Measurements from ENCODE around the gene STOML1. TPM values are rescaled to one million over a fixed set of nuclear protein-coding genes. Genes with fewer than 3 reads are reported as not detected.

STOML1 gene
- polyA plus RNA-seq, 3 donors: 3.8 to 5.1 (median 4.7) TPM

DNA sequence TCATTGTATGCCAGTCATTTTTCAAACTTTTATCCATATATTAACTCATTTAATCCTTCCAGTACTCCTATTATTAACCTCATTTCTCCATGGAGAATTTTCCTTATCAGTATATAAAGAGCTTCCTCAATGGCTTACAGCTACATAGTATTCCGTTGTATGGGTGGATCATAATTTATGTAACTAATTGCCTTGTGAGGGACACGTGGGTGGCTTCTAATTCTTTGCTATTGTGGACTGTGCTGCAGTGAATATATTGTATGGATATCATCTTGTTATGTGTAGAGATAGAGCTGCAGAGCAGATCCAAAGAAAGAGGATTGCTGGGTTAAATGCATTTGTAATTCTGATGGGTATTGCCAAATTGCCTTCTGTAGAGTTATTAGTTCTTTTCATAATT lies 27.6 kb upstream of the STOML1 start:
- Histone ChIP-seq H3K4me1 (ENCODE audit: control insufficient read depth in 1 of 2, insufficient read depth in 2 of 2, low read length in 2 of 2) (no peaks in the 10 kb centered on the region), H3K9me3 (replicated peaks in 1 of 2; ENCODE audit: control insufficient read depth in 1 of 2, insufficient read depth in 1 of 2, low read length in 2 of 2) (no peaks in the 10 kb centered on the region), H4K20me1 (ENCODE audit: insufficient read depth, low read length) (peaks cover 99% of the 10 kb centered on the region)

DNA sequence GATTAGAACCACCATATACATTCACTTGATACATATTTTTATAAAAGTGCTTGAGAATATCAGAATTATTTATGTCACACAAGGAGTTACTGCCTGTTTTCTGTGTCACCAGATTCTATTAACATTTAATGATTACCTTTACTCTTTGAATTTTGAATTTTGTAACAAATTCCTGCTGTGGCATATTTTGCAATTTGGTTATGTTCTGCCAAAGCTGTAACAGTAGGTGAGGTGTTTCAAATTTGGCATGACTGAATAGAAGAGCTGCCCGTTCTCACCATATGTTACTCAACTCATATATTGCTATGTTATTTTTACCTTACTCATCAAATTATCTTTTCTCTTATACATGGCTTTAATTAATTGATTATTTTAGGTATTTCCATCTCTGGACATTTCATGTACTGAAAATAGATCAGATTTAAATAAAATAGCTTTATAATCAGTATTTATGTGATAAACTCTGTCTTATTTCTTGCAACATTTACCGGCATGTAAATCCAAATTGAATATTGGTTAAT lies 21.3 kb upstream of the STOML1 start:
- H3K36me3 Mint-ChIP-seq: peaks cover 28 to 45% of the 10 kb centered on the region in 2 donors

More for the DNA sequence above, 27.6 kb upstream of the STOML1 start:
- H3K4me3 Mint-ChIP-seq: no peak overlapping the region
- 60% methylated on average over 1 of the region's 2 CpGs for WGBS (ENCODE audit: insufficient coverage)
- H3K9me3 Mint-ChIP-seq: no peaks in the 10 kb centered on the region
- Histone ChIP-seq H3K27ac (ENCODE audit: low read depth in 1 of 2, low read length in 2 of 2) (no peak overlapping the region), H3K79me2 (ENCODE audit: insufficient read depth, low read length) (peaks cover 69% of the 10 kb centered on the region), H3K9ac (ENCODE audit: insufficient read depth, low read length, poor library complexity, severe bottlenecking) (no peak overlapping the region), H3K4me3 (replicated peaks in 1 of 3; ENCODE audit: low read depth in 2 of 3, low read length in 3 of 3) (no peak overlapping the region), H3K36me3 (replicated peaks in 1 of 2; ENCODE audit: control insufficient read depth in 1 of 2, insufficient read depth in 2 of 2, low read length in 2 of 2) (peaks cover 43 to 74% of the 10 kb centered on the region in 2 donors), H3K27me3 (ENCODE audit: control insufficient read depth in 2 of 2, insufficient read depth in 2 of 2, low read length in 2 of 2) (no peaks in the 10 kb centered on the region), H3K4me2 (replicated peaks; ENCODE audit: extremely low read depth, low read length, poor library complexity, severe bottlenecking) (no peak overlapping the region), H2AFZ (ENCODE audit: insufficient read depth, low read depth, low read length, poor library complexity, severe bottlenecking) (no peak overlapping the region)
- peaks cover 3% of the 10 kb centered on the region for H3K4me1 Mint-ChIP-seq
- TF ChIP-seq, protein P1, sequence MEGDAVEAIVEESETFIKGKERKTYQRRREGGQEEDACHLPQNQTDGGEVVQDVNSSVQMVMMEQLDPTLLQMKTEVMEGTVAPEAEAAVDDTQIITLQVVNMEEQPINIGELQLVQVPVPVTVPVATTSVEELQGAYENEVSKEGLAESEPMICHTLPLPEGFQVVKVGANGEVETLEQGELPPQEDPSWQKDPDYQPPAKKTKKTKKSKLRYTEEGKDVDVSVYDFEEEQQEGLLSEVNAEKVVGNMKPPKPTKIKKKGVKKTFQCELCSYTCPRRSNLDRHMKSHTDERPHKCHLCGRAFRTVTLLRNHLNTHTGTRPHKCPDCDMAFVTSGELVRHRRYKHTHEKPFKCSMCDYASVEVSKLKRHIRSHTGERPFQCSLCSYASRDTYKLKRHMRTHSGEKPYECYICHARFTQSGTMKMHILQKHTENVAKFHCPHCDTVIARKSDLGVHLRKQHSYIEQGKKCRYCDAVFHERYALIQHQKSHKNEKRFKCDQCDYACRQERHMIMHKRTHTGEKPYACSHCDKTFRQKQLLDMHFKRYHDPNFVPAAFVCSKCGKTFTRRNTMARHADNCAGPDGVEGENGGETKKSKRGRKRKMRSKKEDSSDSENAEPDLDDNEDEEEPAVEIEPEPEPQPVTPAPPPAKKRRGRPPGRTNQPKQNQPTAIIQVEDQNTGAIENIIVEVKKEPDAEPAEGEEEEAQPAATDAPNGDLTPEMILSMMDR (IDR thresholded peaks at IDR 0.05): no peak
- no peak for DNase-seq
- intact Hi-C loops (cut with micrococcal nuclease): no loop called here
- H3K27me3 Mint-ChIP-seq (ENCODE audit: low read depth in 3 of 3): peaks cover 0 to under 1% (median 0%) of the 10 kb centered on the region in 3 donors
- no peak overlapping the region for H3K27ac Mint-ChIP-seq
- H3K36me3 Mint-ChIP-seq: peaks cover 50 to 72% of the 10 kb centered on the region in 2 donors

More for the DNA sequence above, 21.3 kb upstream of the STOML1 start:
- H3K9ac ChIP-seq (ENCODE audit: insufficient read depth, low read length, poor library complexity, severe bottlenecking): no peak overlapping the region
- H3K4me1 Mint-ChIP-seq: peaks cover 42% of the 10 kb centered on the region
- H3K4me2 ChIP-seq (replicated peaks; ENCODE audit: extremely low read depth, low read length, poor library complexity, severe bottlenecking): no peak overlapping the region
- H3K4me3 ChIP-seq (replicated peaks in 1 of 3; ENCODE audit: low read depth in 2 of 3, low read length in 3 of 3): no peak overlapping the region
- peaks cover 93% of the 10 kb centered on the region for H3K79me2 ChIP-seq (ENCODE audit: insufficient read depth, low read length)
- no peaks in the 10 kb centered on the region for H3K27me3 Mint-ChIP-seq (ENCODE audit: low read depth in 3 of 3)
- H3K36me3 ChIP-seq (replicated peaks in 1 of 2; ENCODE audit: control insufficient read depth in 1 of 2, insufficient read depth in 2 of 2, low read length in 2 of 2): peaks cover 21 to 43% of the 10 kb centered on the region in 2 donors
- no peaks in the 10 kb centered on the region for H3K9me3 ChIP-seq (replicated peaks in 1 of 2; ENCODE audit: control insufficient read depth in 1 of 2, insufficient read depth in 1 of 2, low read length in 2 of 2)
- no peak overlapping the region for H2AFZ ChIP-seq (ENCODE audit: insufficient read depth, low read depth, low read length, poor library complexity, severe bottlenecking)
- peaks cover 18 to 25% of the 10 kb centered on the region in 2 donors for H3K4me1 ChIP-seq (ENCODE audit: control insufficient read depth in 1 of 2, insufficient read depth in 2 of 2, low read length in 2 of 2)
- no peak overlapping the region for H3K27ac ChIP-seq (ENCODE audit: low read depth in 1 of 2, low read length in 2 of 2)
- no peak overlapping the region for H3K4me3 Mint-ChIP-seq
- no peak overlapping the region for H3K27ac Mint-ChIP-seq
- WGBS (ENCODE audit: insufficient coverage): no CpG with 5 or more reads among the region's 2 CpGs
- H4K20me1 ChIP-seq (ENCODE audit: insufficient read depth, low read length): peaks cover 96% of the 10 kb centered on the region
- intact Hi-C loops (cut with micrococcal nuclease): no loop called here
- TF ChIP-seq, protein P1 (IDR thresholded peaks at IDR 0.05): no peak
- DNase-seq: no peak
- H3K9me3 Mint-ChIP-seq: no peaks in the 10 kb centered on the region
- H3K27me3 ChIP-seq (ENCODE audit: control insufficient read depth in 2 of 2, insufficient read depth in 2 of 2, low read length in 2 of 2): no peaks in the 10 kb centered on the region
